Esophagus muscularis mucosa (tissue), 4 donors: ENCODE measurements around the gene MDM2. TPM values are rescaled to one million over a fixed set of nuclear protein-coding genes. Genes with fewer than 3 reads are reported as not detected.

Source experiments
- DNase-seq: peaks from one replicate; pipeline ENCODE4 v3.0.0-alpha.2; 2017; ENCODE audit errors: extremely low spot score
- H3K27ac ChIP-seq, 4 donors: fragments of 200-600 bp; sonication (generic); replicated peaks in 1 of 4; 1 replicate in 3 of 4; 2 replicates in 1 of 4; pipeline ENCODE4 v1.5.1; 2016 to 2019; ENCODE audit warnings: mild to moderate bottlenecking in 1 of 4
- H3K27me3 ChIP-seq, 4 donors: fragments of 200-600 bp; sonication (generic); one replicate each; pipeline versions ENCODE4 v1.5.1 to v1.6.0; 2016 to 2019
- H3K36me3 ChIP-seq, 4 donors: fragments of 200-600 bp; sonication (generic); one replicate each; pipeline ENCODE4 v1.5.1; 2016 to 2019
- H3K4me1 ChIP-seq, 4 donors: fragments of 200-600 bp; sonication (generic); one replicate each; pipeline ENCODE4 v1.5.1; 2016 to 2019
- H3K4me3 ChIP-seq, 4 donors: fragments of 200-600 bp; sonication (generic); 1 replicate in 2 of 4; 2 replicates in 2 of 4; pipeline ENCODE4 v1.5.1; 2016 to 2019; ENCODE audit warnings: mild to moderate bottlenecking in 4 of 4, moderate library complexity in 1 of 4
- H3K9me3 ChIP-seq, 4 donors: fragments of 200-600 bp; sonication (generic); 1 replicate in 3 of 4; 2 replicates in 1 of 4; pipeline ENCODE4 v1.5.1; 2016 to 2019
- EP300 ChIP-seq: sonication (generic); formaldehyde crosslinking; IDR thresholded peaks from one replicate; pipeline ENCODE4 v1.6.1; 2017; ENCODE audit warnings: antibody characterized with exemption
- POLR2A ChIP-seq: fragments of 450-650 bp; IDR thresholded peaks from one replicate; pipeline ENCODE4 v1.6.1; 2017; ENCODE audit warnings: antibody characterized with exemption, moderate library complexity, mild to moderate bottlenecking, low read depth
- POLR2AphosphoS5 ChIP-seq, 2 donors: sonication (generic); formaldehyde crosslinking; IDR thresholded peaks; one replicate each; pipeline ENCODE4 v1.6.1; 2017; ENCODE audit warnings: antibody characterized with exemption in 2 of 2
- WGBS: methylation state at CpG from one replicate; pipeline ENCODE4 v1.1.5; 2018; 5-methylcytosine and 5-hydroxymethylcytosine counted together
- intact Hi-C: fragments of 100-400 bp; cut with DNase I; formaldehyde crosslinking; loops from one replicate; pipeline ENCODE4 v1.15.1; 2023
- total RNA-seq, 4 donors: library from RNA; depleted of rRNA; stranded (reverse); fragments of >200 nt; gene quantifications; one replicate each; pipeline versions ENCODE4 v1.1.0 to v1.2.1, GENCODE V29; 2016
- TF ChIP-seq, protein P1 (sequence below), 3 experiments: fragments of 200-600 bp in 2 of 3; fragments of 450-650 bp in 1 of 3; sonication (generic) in 2 of 3; IDR thresholded peaks; one replicate each; pipeline ENCODE4 v1.5.1; 2017 to 2019; ENCODE audit warnings: antibody characterized with exemption in 3 of 3, mild to moderate bottlenecking in 2 of 3, moderate library complexity in 1 of 3

MDM2 gene
- total RNA-seq, 4 donors from 2014 or later = 33.3 to 47.2 (median 40.0) TPM

DNA sequence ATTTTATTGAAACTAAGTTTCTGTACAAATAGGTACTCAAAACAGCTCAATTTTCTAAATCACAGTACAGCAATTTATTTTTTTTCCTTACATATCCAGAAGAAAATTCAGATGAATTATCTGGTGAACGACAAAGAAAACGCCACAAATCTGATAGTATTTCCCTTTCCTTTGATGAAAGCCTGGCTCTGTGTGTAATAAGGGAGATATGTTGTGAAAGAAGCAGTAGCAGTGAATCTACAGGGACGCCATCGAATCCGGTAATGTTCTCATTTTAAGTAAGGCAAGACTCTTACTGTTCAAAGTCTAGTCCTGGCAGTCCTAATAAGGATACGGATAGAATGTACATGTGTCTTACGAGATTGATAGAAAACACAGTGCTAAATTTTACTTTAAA, 20.7 kb downstream of the MDM2 start:
- Histone ChIP-seq H3K36me3 (peaks cover 56 to 93% (median 80%) of the 10 kb centered on the region in 4 donors), H3K27me3 (no peaks in the 10 kb centered on the region), H3K27ac (no peak overlapping the region), H3K4me3 (no peak overlapping the region), H3K4me1 (peaks cover 0 to 15% (median 5%) of the 10 kb centered on the region in 4 donors), H3K9me3 (no peaks in the 10 kb centered on the region)
- no peak for DNase-seq
- WGBS = 87% methylated on average over 7 of the region's 7 CpGs
- intact Hi-C loops = no loop called here
- TF ChIP-seq POLR2A = no peak
- TF ChIP-seq, protein P1, sequence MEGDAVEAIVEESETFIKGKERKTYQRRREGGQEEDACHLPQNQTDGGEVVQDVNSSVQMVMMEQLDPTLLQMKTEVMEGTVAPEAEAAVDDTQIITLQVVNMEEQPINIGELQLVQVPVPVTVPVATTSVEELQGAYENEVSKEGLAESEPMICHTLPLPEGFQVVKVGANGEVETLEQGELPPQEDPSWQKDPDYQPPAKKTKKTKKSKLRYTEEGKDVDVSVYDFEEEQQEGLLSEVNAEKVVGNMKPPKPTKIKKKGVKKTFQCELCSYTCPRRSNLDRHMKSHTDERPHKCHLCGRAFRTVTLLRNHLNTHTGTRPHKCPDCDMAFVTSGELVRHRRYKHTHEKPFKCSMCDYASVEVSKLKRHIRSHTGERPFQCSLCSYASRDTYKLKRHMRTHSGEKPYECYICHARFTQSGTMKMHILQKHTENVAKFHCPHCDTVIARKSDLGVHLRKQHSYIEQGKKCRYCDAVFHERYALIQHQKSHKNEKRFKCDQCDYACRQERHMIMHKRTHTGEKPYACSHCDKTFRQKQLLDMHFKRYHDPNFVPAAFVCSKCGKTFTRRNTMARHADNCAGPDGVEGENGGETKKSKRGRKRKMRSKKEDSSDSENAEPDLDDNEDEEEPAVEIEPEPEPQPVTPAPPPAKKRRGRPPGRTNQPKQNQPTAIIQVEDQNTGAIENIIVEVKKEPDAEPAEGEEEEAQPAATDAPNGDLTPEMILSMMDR (IDR thresholded peaks at IDR 0.05) = no peak
- TF ChIP-seq EP300 = no peak
- no peak for TF ChIP-seq POLR2AphosphoS5 (IDR thresholded peaks at IDR 0.05)

DNA sequence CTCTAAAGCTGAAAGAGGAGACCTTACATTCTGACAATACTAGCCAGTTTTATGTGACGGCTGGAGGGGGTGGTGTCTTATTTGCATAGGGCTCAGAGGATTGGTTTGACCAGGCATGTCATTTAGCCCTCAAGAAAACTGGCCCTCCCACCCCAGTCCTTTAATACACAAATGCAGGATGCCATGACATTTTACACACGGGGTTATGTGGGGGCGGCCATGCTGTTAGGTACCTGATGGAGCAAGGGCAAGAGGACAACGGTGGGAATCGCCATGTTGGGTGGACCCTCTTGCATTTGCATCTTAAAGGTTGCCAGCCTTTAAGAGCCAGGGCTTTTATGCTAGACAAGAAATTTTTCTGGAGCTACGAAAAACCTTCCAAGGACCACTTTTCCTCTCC, 23.3 kb downstream of the MDM2 start:
- H3K36me3 ChIP-seq = peaks cover 35 to 93% (median 73%) of the 10 kb centered on the region in 4 donors
- no peak overlapping the region for H3K27ac ChIP-seq
- no peaks in the 10 kb centered on the region for H3K27me3 ChIP-seq
- no peaks in the 10 kb centered on the region for H3K9me3 ChIP-seq
- TF ChIP-seq POLR2A = no peak
- 76% methylated on average over 6 of the region's 6 CpGs for WGBS
- DNase-seq = no peak
- H3K4me3 ChIP-seq = no peak overlapping the region
- peaks cover 0 to 15% (median 11%) of the 10 kb centered on the region in 4 donors for H3K4me1 ChIP-seq
- intact Hi-C loops = no loop called here

DNA sequence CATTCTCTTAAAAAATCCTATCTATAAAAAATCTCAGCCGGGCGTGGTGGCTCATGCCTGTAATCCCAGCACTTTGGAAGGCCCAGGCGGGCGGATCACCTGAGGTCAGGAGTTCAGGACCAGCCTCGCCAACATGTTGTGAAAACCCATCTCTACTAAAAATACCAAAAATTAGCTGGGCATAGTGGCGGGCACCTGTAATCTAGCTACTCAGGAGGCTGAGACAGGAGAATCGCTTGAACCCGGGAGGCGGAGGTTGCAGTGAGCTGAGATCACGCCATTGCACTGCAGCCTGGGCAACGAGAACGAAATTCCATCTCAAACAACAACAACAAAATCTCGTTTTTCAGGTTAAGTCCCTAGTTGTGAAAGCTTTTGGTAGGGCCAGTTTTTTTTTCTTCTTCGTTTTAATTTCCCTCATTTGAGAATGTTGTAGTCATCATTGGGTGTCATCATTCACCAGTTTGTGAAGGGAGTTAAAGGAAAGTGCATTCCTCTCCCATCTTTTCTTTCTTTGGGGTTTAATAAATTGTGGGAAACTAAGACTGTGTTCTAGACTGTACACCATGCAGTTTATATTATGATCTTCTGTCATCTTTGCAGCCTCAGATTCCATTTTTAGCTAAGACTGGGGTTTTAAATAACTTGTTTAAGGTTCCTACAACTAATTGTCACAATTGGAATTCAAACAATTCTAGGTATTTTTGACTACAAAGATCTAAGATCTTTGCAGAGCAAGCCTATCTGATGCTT, 23.9 kb downstream of the MDM2 start:
- Histone ChIP-seq H3K4me1 (peaks cover 0 to 15% (median 11%) of the 10 kb centered on the region in 4 donors), H3K27me3 (no peaks in the 10 kb centered on the region), H3K9me3 (no peaks in the 10 kb centered on the region), H3K27ac (no peak overlapping the region), H3K4me3 (no peak overlapping the region), H3K36me3 (peaks cover 31 to 93% (median 70%) of the 10 kb centered on the region in 4 donors)
- WGBS = 88% methylated on average over 14 of the region's 14 CpGs
- intact Hi-C loops = no loop called here
- TF ChIP-seq, protein P1 (IDR thresholded peaks at IDR 0.05) = no peak
- no peak for TF ChIP-seq EP300
- no peak for TF ChIP-seq POLR2A
- no peak for TF ChIP-seq POLR2AphosphoS5 (IDR thresholded peaks at IDR 0.05)
- no peak for DNase-seq

DNA sequence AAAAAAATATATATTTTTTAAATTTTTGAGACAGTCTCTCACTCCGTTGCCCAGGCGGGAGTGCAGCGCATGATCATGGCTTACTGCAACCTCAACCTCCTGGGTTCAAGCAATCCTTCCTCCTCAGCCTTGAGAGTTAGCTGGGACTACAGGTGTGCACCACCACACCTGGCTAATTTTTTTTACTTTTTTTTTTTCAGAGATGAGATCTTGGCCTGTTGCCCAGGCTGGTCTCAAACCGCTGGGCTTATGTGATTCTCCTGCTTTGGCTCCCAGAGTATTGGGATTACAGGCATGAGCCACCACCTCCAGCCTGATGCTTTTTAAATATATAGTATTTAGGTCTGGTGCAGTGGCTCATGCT, 24.5 kb downstream of the MDM2 start:
- peaks cover 34 to 93% (median 70%) of the 10 kb centered on the region in 4 donors for H3K36me3 ChIP-seq
- H3K27me3 ChIP-seq = no peaks in the 10 kb centered on the region
- TF ChIP-seq POLR2A (no peak), POLR2AphosphoS5 (IDR thresholded peaks at IDR 0.05) (no peak), EP300 (no peak)
- TF ChIP-seq, protein P1 (IDR thresholded peaks at IDR 0.05) = no peak
- H3K27ac ChIP-seq = no peak overlapping the region
- no peak overlapping the region for H3K4me3 ChIP-seq
- peaks cover 0 to 15% (median 11%) of the 10 kb centered on the region in 4 donors for H3K4me1 ChIP-seq
- no peak for DNase-seq
- intact Hi-C loops = no loop called here
- H3K9me3 ChIP-seq = no peaks in the 10 kb centered on the region
- 92% methylated on average over 4 of the region's 4 CpGs for WGBS

DNA sequence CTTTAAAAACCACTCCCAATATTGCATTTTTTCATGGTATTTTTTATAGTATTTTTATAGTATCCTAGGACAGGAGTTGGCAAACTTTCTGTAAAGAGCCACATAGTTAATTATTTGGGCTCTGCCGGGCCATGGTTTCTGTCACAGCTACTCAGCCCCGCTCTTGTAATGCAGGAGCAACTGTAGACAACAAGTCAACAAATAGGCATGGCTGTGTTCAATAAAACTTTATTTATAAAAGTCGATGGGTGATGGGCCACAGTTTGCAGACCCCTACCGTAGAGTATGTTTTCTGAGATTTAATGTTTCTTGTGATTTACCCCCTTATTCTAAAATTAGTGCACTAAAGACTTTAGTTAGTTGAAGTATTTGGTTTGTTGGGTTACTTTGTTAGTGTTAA, 25.5 kb downstream of the MDM2 start:
- DNase-seq = no peak
- Histone ChIP-seq H3K27ac (no peak overlapping the region), H3K36me3 (peaks cover 32 to 91% (median 69%) of the 10 kb centered on the region in 4 donors), H3K4me3 (no peak overlapping the region), H3K9me3 (no peaks in the 10 kb centered on the region), H3K27me3 (no peaks in the 10 kb centered on the region), H3K4me1 (peaks cover 0 to 15% (median 11%) of the 10 kb centered on the region in 4 donors)
- WGBS = 97% methylated on average over 4 of the region's 4 CpGs
- intact Hi-C loops = no loop called here
- TF ChIP-seq EP300 = no peak
- TF ChIP-seq POLR2A = no peak
- TF ChIP-seq, protein P1 (IDR thresholded peaks at IDR 0.05) = no peak
- TF ChIP-seq POLR2AphosphoS5 (IDR thresholded peaks at IDR 0.05) = no peak
